GM23338 (cell line): ENCODE data around the gene S100B. TPM values are rescaled to one million over a fixed set of nuclear protein-coding genes. Genes with fewer than 3 reads are reported as not detected.

ENCODE experiments used
- ATAC-seq: fragments of 200-7000 bp; cut with Tn5 transposase; 3 replicates; pipeline ENCODE4 v1.9.1; 2020
- DNase-seq: peaks from one replicate; pipeline ENCODE4 v3.0.0-alpha.2; 2015; ENCODE audit warnings: low spot score
- H2AFZ ChIP-seq: fragments of 200-600 bp; sonication (generic); 2 replicates; pipeline ENCODE4 v1.8.0; 2016; ENCODE audit warnings: antibody characterized with exemption, mild to moderate bottlenecking, moderate library complexity
- H3F3A ChIP-seq: fragments of 200-600 bp; sonication (generic); replicated peaks from 2 replicates; pipeline ENCODE4 v1.8.0; 2017; ENCODE audit warnings: antibody characterized with exemption, mixed run types, low read depth
- H3K27ac ChIP-seq: fragments of 200-600 bp; sonication (generic); 2 replicates; pipeline ENCODE4 v1.6.1; 2016; ENCODE audit warnings: low read depth
- H3K27me3 ChIP-seq: fragments of 200-600 bp; sonication (generic); 2 replicates; pipeline ENCODE4 v1.8.0; 2016; ENCODE audit warnings: mild to moderate bottlenecking, mixed run types, moderate library complexity; ENCODE audit not compliant: insufficient read depth
- H3K36me3 ChIP-seq: fragments of 200-600 bp; sonication (generic); 2 replicates; pipeline ENCODE4 v1.8.0; 2016; ENCODE audit warnings: mild to moderate bottlenecking; ENCODE audit not compliant: insufficient read depth
- H3K4me1 ChIP-seq: fragments of 200-600 bp; sonication (generic); 2 replicates; pipeline ENCODE4 v1.8.0; 2016; ENCODE audit warnings: mild to moderate bottlenecking, moderate library complexity; ENCODE audit not compliant: insufficient read depth
- H3K4me2 ChIP-seq: fragments of 200-600 bp; sonication (generic); 2 replicates; pipeline ENCODE4 v1.7.1; 2017; ENCODE audit warnings: mixed run types
- H3K4me3 ChIP-seq: fragments of 200-600 bp; sonication (generic); 2 replicates; pipeline ENCODE4 v1.6.1; 2016; ENCODE audit warnings: mixed run types
- H3K79me2 ChIP-seq: fragments of 200-600 bp; sonication (generic); replicated peaks from 2 replicates; pipeline ENCODE4 v1.8.0; 2017; ENCODE audit warnings: mild to moderate bottlenecking; ENCODE audit not compliant: insufficient read depth
- H3K9me2 ChIP-seq: fragments of 200-600 bp; sonication (generic); 2 replicates; pipeline ENCODE4 v1.8.0; 2017; ENCODE audit not compliant: insufficient read depth
- H4K20me1 ChIP-seq: fragments of 200-600 bp; sonication (generic); replicated peaks from 2 replicates; pipeline ENCODE4 v1.8.0; 2017; ENCODE audit warnings: mild to moderate bottlenecking; ENCODE audit not compliant: insufficient read depth
- H3K27ac Mint-ChIP-seq: 2 replicates; pipeline ENCODE4 v1.8.0; 2020; ENCODE audit warnings: inconsistent platforms, mild to moderate bottlenecking, moderate library complexity, mixed read lengths
- H3K27me3 Mint-ChIP-seq: 3 replicates; pipeline ENCODE4 v1.8.0; 2022; ENCODE audit warnings: low read depth, mild to moderate bottlenecking, moderate library complexity, mixed read lengths, inconsistent platforms; ENCODE audit not compliant: insufficient read depth, poor library complexity
- H3K36me3 Mint-ChIP-seq: 3 replicates; pipeline ENCODE4 v1.8.0; 2021; ENCODE audit warnings: low read depth, mild to moderate bottlenecking, inconsistent platforms, moderate library complexity, mixed read lengths
- H3K4me1 Mint-ChIP-seq: 3 replicates; pipeline ENCODE4 v1.8.0; 2020; ENCODE audit warnings: mild to moderate bottlenecking, inconsistent platforms, mixed read lengths
- H3K4me3 Mint-ChIP-seq: 3 replicates; pipeline ENCODE4 v1.8.0; 2021; ENCODE audit warnings: moderate library complexity, mild to moderate bottlenecking, inconsistent platforms, mixed read lengths
- H3K9me3 Mint-ChIP-seq: 3 replicates; pipeline ENCODE4 v1.8.0; 2020; ENCODE audit warnings: moderate library complexity, mild to moderate bottlenecking, inconsistent platforms, mixed read lengths
- CREB1 ChIP-seq: fragments of 250-450 bp; sonication (Bioruptor Pico); IDR thresholded peaks from 2 replicates; pipeline ENCODE4 v1.5.0; 2020; ENCODE audit warnings: low read depth, mild to moderate bottlenecking, moderate library complexity
- EZH2phosphoT487 ChIP-seq: fragments of 200-600 bp; sonication (generic); IDR thresholded peaks from one replicate; pipeline ENCODE4 v1.8.1; 2018; ENCODE audit warnings: antibody characterized with exemption; ENCODE audit not compliant: unreplicated experiment
- JUNB ChIP-seq: IDR thresholded peaks from one replicate; pipeline ENCODE4 v1.6.1; 2016; ENCODE audit warnings: antibody characterized with exemption; ENCODE audit not compliant: unreplicated experiment
- STAT1 ChIP-seq: IDR thresholded peaks from one replicate; pipeline ENCODE4 v1.6.1; 2016; ENCODE audit warnings: antibody characterized with exemption; ENCODE audit not compliant: unreplicated experiment
- ZNF114 ChIP-seq: fragments of 250-450 bp; sonication (Bioruptor Pico); IDR thresholded peaks from 2 replicates; pipeline ENCODE4 v1.5.0; 2020; ENCODE audit warnings: mild to moderate bottlenecking, moderate library complexity
- ZNF331 ChIP-seq: fragments of 250-450 bp; sonication (Bioruptor Pico); IDR thresholded peaks from 2 replicates; pipeline ENCODE4 v1.5.0; 2020; ENCODE audit warnings: low read depth, mild to moderate bottlenecking, moderate library complexity
- polyA plus RNA-seq: library from polyadenylated mRNA; unstranded; fragments of >200 nt; fragmentation: Nextera tagmentation; extraction: Ambion mirVana; gene quantifications from 2 replicates; pipeline ENCODE4 v1.2.1, GENCODE V29; 2016
- total RNA-seq: library from RNA; depleted of rRNA; stranded (reverse); fragments of >200 nt; shearing (Covaris generic); gene quantifications from 2 replicates; pipeline ENCODE4 v1.2.3, GENCODE V29; 2014
- TF ChIP-seq, protein P1 (sequence below), 2 experiments: fragments of 200-600 bp in 1 of 2; sonication (generic) in 1 of 2; conservative IDR thresholded peaks; 2 replicates each; pipeline versions ENCODE4 v1.5.1 to v1.6.1; 2016 to 2017; ENCODE audit warnings: antibody characterized with exemption in 2 of 2, low read depth in 2 of 2, mild to moderate bottlenecking in 2 of 2, moderate library complexity in 1 of 2
- TF ChIP-seq, protein P2 (sequence below): IDR thresholded peaks from 2 replicates; pipeline ENCODE4 v1.6.1; 2016; ENCODE audit warnings: antibody characterized with exemption
- TF ChIP-seq, protein P3 (sequence below): IDR thresholded peaks from one replicate; pipeline ENCODE4 v1.6.1; 2018; ENCODE audit warnings: antibody characterized with exemption; ENCODE audit not compliant: unreplicated experiment

Gene S100B
- total and polyA plus RNA-seq, 2 experiments from 2014 or later, result 0.97 to 1.5 TPM

DNA sequence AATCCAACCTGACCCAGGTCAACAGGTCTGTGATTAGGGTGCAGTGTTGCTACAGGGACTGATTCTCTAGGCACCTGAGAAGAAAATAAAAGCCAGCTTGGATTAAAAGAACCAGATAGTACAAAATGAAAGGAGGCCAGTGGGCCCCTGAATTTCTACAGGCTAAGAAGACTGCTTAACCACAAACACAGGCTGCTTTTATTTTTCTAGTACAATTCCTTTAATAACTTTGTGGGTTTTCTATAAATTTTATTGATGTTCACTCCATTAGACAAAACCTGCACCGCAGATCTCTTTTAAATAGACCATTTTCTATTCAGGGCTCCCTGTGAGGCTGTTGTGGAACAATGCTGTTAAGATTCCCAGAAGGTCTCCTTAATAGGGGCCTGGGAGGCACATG is 20.9 kb upstream of the S100B start:
- H3K9me2 ChIP-seq, result peaks cover 9% of the 10 kb centered on the region; the same call in 1 of the 2 replicates
- no peaks in the 10 kb centered on the region for H3K27me3 ChIP-seq
- H3F3A ChIP-seq, result no peaks in the 10 kb centered on the region
- H3K79me2 ChIP-seq, result no peaks in the 10 kb centered on the region
- ATAC-seq (no peak), DNase-seq (no peak)
- H3K4me3 Mint-ChIP-seq, result no peak overlapping the region
- no peak overlapping the region for H3K4me3 ChIP-seq
- H3K36me3 ChIP-seq, result no peaks in the 10 kb centered on the region
- no peaks in the 10 kb centered on the region for H4K20me1 ChIP-seq
- H3K27ac ChIP-seq, result no peak overlapping the region
- H3K27me3 Mint-ChIP-seq, result peaks cover 11% of the 10 kb centered on the region
- no peak overlapping the region for H3K27ac Mint-ChIP-seq
- no peak overlapping the region for H3K4me2 ChIP-seq
- no peaks in the 10 kb centered on the region; the same call in 1 of the 2 replicates for H3K4me1 ChIP-seq
- no peak overlapping the region for H2AFZ ChIP-seq
- peaks cover 22% of the 10 kb centered on the region for H3K9me3 Mint-ChIP-seq
- TF ChIP-seq, protein P1, sequence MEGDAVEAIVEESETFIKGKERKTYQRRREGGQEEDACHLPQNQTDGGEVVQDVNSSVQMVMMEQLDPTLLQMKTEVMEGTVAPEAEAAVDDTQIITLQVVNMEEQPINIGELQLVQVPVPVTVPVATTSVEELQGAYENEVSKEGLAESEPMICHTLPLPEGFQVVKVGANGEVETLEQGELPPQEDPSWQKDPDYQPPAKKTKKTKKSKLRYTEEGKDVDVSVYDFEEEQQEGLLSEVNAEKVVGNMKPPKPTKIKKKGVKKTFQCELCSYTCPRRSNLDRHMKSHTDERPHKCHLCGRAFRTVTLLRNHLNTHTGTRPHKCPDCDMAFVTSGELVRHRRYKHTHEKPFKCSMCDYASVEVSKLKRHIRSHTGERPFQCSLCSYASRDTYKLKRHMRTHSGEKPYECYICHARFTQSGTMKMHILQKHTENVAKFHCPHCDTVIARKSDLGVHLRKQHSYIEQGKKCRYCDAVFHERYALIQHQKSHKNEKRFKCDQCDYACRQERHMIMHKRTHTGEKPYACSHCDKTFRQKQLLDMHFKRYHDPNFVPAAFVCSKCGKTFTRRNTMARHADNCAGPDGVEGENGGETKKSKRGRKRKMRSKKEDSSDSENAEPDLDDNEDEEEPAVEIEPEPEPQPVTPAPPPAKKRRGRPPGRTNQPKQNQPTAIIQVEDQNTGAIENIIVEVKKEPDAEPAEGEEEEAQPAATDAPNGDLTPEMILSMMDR (conservative IDR thresholded peaks at IDR 0.05; ENCODE audit: low read depth in 2 of 2), result no peak
- TF ChIP-seq ZNF331 (CRISPR knock-in tag), result no peak
- TF ChIP-seq, protein P2, sequence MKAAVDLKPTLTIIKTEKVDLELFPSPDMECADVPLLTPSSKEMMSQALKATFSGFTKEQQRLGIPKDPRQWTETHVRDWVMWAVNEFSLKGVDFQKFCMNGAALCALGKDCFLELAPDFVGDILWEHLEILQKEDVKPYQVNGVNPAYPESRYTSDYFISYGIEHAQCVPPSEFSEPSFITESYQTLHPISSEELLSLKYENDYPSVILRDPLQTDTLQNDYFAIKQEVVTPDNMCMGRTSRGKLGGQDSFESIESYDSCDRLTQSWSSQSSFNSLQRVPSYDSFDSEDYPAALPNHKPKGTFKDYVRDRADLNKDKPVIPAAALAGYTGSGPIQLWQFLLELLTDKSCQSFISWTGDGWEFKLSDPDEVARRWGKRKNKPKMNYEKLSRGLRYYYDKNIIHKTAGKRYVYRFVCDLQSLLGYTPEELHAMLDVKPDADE, result no peak
- H3K36me3 Mint-ChIP-seq, result peaks cover 13% of the 10 kb centered on the region
- no peaks in the 10 kb centered on the region for H3K4me1 Mint-ChIP-seq

DNA sequence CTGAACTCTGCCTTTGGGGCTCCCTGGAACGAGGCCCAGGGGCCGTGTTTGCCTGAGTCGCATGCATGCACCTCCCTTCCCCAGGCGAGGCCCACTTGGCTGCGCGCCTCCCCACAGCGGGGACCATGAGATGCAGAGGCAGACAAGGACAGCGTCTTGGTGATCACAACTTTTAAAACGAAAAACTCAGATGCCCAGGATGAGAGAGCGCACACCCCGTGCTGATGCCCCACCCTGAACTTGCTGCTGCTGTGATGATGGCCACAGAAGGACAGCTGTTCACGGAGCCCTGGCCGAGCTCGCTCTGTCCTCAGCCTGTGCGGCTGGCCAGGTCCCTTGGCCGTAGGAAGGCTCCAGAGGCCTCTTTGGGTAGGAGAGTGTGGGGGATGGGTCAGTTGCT is 19.2 kb upstream of the S100B start:
- Histone ChIP-seq H3K4me2 (no peak overlapping the region), H4K20me1 (no peaks in the 10 kb centered on the region), H3K4me3 (no peak overlapping the region), H3K27ac (no peak overlapping the region), H3F3A (no peaks in the 10 kb centered on the region), H3K9me2 (peaks cover 9% of the 10 kb centered on the region; the same call in 1 of the 2 replicates), H3K79me2 (no peaks in the 10 kb centered on the region), H3K27me3 (no peaks in the 10 kb centered on the region), H3K4me1 (peaks cover 2% of the 10 kb centered on the region), H2AFZ (peak overlapping the region; percentile 72; the same call in 1 of the 2 replicates), H3K36me3 (no peaks in the 10 kb centered on the region)
- H3K27ac Mint-ChIP-seq, result no peak overlapping the region
- DNase-seq (no peak), ATAC-seq (no peak)
- H3K4me3 Mint-ChIP-seq, result no peak overlapping the region
- peaks cover 11% of the 10 kb centered on the region for H3K27me3 Mint-ChIP-seq
- peaks cover 13% of the 10 kb centered on the region for H3K36me3 Mint-ChIP-seq
- peaks cover 22% of the 10 kb centered on the region for H3K9me3 Mint-ChIP-seq
- H3K4me1 Mint-ChIP-seq, result peaks cover 9% of the 10 kb centered on the region; the same call in 2 of the 3 replicates
- TF ChIP-seq CREB1, result no peak
- TF ChIP-seq EZH2phosphoT487, result no peak
- TF ChIP-seq STAT1, result no peak
- no peak for TF ChIP-seq ZNF331 (CRISPR knock-in tag)
- TF ChIP-seq JUNB, result no peak
- no peak for TF ChIP-seq ZNF114 (CRISPR knock-in tag)
- TF ChIP-seq, protein P3, sequence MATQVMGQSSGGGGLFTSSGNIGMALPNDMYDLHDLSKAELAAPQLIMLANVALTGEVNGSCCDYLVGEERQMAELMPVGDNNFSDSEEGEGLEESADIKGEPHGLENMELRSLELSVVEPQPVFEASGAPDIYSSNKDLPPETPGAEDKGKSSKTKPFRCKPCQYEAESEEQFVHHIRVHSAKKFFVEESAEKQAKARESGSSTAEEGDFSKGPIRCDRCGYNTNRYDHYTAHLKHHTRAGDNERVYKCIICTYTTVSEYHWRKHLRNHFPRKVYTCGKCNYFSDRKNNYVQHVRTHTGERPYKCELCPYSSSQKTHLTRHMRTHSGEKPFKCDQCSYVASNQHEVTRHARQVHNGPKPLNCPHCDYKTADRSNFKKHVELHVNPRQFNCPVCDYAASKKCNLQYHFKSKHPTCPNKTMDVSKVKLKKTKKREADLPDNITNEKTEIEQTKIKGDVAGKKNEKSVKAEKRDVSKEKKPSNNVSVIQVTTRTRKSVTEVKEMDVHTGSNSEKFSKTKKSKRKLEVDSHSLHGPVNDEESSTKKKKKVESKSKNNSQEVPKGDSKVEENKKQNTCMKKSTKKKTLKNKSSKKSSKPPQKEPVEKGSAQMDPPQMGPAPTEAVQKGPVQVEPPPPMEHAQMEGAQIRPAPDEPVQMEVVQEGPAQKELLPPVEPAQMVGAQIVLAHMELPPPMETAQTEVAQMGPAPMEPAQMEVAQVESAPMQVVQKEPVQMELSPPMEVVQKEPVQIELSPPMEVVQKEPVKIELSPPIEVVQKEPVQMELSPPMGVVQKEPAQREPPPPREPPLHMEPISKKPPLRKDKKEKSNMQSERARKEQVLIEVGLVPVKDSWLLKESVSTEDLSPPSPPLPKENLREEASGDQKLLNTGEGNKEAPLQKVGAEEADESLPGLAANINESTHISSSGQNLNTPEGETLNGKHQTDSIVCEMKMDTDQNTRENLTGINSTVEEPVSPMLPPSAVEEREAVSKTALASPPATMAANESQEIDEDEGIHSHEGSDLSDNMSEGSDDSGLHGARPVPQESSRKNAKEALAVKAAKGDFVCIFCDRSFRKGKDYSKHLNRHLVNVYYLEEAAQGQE, result no peak
